KOPT-K1 (cell line): ENCODE data around the gene LRRC8B.
"Not testable (repeated sequence)": the region's sequence is repeated elsewhere in the genome, so short reads cannot be mapped to it uniquely, and the experiment has no call there.

Experiments used
- H3K27ac ChIP-seq: fragments of 200-600 bp; sonication (generic); 2 replicates; pipeline ENCODE4 v1.5.1; 2016; ENCODE audit warnings: antibody characterized with exemption, mild to moderate bottlenecking, low read depth, low read length; ENCODE audit not compliant: poor library complexity, severe bottlenecking
- H3K36me3 ChIP-seq: fragments of 200-600 bp; sonication (generic); 2 replicates; pipeline ENCODE4 v1.5.1; 2017; ENCODE audit warnings: antibody characterized with exemption, mild to moderate bottlenecking, low read length, moderate library complexity; ENCODE audit not compliant: insufficient read depth
- H3K9me3 ChIP-seq: fragments of 200-600 bp; sonication (generic); 2 replicates; pipeline ENCODE4 v1.5.1; 2017; ENCODE audit warnings: antibody characterized with exemption, low read length, mild to moderate bottlenecking; ENCODE audit not compliant: insufficient read depth, poor library complexity, severe bottlenecking

LRRC8B gene

DNA sequence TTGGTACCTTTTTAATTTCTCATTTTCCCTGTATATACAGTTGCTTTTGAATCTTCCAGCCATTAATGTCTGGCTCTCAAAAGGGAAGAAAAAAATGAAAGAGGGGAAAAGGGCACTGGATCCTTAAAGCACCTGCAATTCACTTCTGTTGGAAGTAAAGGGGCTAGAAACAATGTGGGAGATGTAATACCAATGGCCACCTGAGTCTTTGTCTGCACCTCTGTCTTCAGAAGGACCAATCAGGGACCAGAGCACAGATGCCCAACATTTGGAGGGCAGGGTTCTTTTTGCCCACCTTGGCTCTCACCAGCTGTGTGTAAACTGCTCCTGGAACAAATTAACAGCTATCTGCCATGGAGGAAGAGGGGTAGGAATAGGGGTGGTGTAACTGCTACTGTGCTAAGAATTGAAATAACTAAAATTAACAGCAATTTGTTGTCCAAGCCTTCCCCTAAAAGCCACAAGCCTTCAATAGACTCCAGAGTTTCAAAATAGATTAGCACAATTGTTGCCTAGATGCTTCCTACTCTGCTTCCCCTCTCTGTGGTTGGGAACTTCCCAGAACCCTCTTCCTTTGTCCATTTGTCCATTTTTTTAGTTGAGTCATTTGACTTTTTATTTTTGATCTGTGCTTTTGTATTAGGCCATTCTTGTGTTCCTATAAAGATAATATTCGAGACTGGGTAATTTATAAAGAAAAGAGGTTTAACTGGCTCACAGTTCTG is 11.5 kb upstream of the LRRC8B start:
- Histone ChIP-seq H3K9me3 (no peaks in the 10 kb centered on the region), H3K36me3 (no peaks in the 10 kb centered on the region), H3K27ac (no peak overlapping the region)

DNA sequence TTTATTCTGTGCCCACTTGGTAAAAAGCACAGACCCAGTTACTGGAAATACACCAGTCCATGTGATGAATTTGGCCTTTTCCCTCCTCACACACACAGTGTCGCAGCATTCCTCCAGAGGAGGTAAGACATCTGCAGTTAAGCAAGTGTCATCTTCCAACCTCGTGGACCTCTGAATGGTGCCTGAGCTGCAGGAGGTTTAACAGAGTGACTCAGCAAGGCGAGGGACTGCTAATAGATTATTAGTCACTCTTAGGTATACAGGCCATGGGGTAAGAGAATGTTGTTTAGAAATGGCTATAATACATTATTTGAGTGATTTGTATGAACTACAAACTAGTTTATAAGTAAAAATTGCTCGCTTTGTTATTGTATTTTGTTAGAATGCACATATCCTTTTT is 8.6 kb upstream of the LRRC8B start:
- H3K27ac ChIP-seq: no peak overlapping the region
- H3K9me3 ChIP-seq: no peaks in the 10 kb centered on the region
- no peaks in the 10 kb centered on the region for H3K36me3 ChIP-seq

DNA sequence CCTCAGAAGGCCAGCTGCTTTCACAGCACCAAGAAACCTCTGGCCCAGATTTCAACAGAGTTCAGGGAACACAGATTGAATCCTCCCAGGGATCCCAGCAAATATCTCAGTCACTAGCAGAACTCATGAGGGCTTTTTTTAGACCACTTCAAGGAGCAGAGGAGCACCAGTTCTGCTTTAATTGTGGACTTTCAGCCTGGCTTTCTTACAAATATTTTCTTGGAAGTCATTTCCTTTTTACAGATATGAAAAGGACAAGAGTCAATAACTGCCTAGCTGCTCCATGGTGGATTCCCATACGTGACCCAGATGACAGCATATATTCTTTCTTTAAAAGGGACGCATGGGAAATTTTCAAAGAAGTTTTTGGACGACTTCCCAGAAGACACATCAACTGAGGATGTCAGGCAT is 6.4 kb upstream of the LRRC8B start:
- no peaks in the 10 kb centered on the region for H3K9me3 ChIP-seq
- H3K27ac ChIP-seq: no peak overlapping the region
- no peaks in the 10 kb centered on the region for H3K36me3 ChIP-seq

DNA sequence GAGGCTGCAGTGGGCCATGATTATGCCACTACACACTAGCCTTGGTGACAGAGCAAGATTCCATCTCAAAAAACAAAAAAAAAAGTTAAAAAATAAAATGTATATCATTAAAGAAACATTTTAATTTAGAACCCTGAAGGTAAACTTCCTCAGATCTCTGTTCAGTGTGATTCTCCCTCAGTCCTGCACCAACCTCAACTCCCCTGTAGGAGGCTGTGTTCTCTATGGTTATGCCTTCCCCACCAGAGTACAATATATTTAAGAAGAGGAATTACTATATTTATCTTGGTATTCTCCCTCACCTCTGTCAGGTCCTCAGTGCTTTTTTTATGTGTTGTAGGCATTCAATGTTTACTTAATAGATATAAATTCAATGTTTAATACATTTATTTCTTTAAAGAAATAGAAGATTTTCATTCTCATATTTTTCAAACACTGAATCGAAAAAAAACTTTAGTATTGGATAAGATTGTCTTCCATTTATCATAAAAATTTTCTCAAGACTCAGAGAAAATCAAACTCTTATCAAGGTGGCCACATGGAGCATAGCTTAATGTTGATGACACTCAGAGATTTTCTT is 4.8 kb upstream of the LRRC8B start:
- Histone ChIP-seq H3K27ac (no peak overlapping the region), H3K36me3 (no peaks in the 10 kb centered on the region), H3K9me3 (no peaks in the 10 kb centered on the region)

GRCh38 chr1:89521977-89522376 is 2.7 kb upstream of the LRRC8B start:
- H3K27ac ChIP-seq, H3K9me3 ChIP-seq, H3K36me3 ChIP-seq: not testable (repeated sequence)

DNA sequence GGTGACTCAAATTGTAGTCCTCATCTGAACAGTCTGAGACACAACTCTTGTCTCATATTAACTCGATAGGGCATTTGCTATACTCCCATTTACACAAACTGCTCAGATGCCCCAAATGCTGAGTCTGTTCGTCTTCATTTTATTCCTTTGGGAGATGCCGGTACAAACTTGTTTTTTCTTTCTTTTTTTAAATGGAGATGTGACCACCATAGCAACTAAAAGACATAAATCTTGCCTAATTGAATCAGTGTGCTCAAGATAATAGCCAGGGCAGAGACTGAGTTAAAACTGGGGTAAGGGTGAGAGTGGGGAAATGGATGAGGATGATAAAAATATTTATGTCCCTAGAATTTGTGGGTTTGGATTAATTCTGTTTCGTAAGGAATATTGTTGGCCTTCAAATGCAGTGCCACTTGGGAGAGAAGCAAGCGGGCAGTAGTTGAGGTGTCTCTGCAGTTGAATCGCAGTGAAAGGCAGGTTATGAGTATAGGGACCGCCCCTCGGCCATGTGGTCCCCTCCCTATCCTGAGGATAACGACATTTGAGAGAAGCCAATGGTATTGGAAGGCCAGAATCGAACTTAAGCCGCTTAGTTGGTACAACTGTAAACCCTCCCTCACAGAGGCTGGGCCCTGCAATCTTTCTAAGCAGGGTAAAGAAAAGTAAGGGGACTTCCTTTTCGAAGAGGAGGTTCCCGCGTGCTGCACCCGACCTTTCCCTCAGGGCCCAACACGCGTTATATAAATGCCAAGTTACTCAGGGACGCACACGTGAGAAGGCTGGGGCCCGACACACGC is 859 bp upstream of the LRRC8B start:
- H3K9me3 ChIP-seq: no peaks in the 10 kb centered on the region
- H3K36me3 ChIP-seq: no peaks in the 10 kb centered on the region
- peak overlapping the region; percentile 54 for H3K27ac ChIP-seq

DNA sequence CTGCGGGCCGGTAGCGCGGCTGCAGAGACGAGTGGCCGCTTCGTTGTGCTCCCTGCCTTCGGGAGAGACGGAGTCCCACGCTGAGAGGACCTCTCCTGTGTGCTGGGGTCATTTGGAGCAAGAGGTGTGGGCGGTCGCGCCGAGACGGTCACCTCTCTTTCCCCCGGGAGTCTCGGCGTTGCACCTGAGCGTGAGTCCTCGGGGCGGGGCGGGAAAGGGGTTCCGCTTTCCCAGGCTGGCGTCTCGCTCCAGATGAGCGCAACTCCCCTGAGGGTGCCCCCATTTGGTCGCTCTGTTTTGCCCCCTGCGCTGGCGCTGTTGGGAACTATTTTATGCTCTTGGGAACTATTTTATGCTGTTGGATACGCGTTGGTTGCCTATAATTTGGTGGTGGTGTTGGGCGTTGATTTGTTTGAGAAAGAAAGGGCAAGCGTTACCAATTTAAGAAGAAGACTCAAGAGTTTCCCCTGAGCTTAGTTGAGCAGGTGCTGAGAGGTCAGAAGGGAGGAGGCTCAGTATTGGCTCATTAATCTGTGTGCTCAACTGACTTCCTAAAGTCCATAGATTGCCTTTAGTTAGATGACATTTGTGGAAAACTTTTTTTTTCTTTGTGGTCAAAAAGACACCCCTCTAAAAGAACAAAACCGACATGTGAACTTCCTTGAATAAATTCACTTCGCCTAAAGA is 683 bp downstream of the LRRC8B start:
- Histone ChIP-seq H3K27ac (peak overlapping the region; percentile 54), H3K36me3 (no peaks in the 10 kb centered on the region), H3K9me3 (no peaks in the 10 kb centered on the region)

DNA sequence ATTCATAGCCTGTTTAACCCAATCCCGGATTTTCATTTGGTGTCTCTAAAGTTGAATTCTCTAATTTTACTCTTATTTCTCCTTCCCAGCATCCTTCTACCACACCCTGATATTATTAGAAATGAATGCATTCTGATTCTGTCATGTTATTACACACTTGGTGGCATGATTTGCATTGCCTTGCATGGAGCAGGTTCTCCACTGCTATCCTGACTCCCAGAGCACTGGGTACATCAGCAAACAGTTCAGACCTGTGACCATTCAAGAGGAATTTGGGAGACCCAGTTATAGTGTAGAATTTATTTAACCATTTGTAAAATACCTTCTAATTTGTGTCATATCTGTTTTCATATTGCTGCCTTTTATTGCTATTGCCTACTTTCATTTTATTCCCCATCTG is 2.6 kb downstream of the LRRC8B start:
- Histone ChIP-seq H3K36me3 (no peaks in the 10 kb centered on the region), H3K27ac (no peak overlapping the region), H3K9me3 (no peaks in the 10 kb centered on the region)

DNA sequence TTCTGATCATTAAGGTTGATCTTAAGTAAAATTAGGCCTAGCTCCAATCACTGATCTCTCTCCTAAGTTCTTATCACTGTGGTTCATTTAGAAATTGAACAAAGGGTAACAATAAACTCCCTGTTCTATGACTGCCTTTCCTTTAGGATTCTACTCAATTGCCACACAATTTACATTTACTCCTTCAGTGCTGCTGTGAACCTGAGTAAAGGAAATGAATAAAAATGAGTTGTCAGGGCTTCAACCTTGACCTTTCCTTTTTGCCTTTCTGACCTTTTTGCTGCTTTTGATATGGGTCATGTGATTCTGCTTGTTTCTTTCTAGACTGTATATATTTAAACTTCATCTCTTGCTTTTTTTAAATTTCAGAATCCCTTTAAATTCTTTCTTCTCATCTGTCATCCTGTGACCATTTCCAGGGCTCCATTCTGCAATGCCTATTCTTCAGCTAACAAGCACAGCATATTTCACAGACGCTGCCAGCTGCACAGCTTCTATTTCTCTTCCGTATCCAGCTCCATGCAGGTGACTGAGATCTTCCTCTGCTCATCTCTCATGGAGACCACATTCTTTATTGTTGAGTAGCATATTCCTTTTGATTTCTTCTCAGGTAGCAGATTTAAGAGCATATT is 3.2 kb downstream of the LRRC8B start:
- Histone ChIP-seq H3K36me3 (no peaks in the 10 kb centered on the region), H3K27ac (no peak overlapping the region)

DNA sequence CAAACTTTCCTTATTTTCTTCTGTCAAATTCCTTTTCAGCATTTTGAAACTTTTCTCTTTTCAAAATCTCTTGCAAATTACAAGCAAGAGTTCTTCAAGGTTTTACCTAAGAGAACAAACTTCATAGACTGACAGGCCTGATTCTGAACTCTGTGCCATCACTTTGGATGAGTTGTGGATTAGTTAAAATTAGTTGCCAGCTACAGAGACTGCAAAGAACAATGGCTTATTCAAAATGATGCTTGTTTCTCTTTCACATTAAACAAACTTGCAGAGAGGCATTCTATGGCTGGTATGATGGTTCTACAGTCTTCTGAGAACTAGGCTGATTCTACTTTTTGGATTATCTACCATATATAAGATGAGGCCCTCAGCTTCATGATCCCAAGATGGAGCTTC is 3.8 kb downstream of the LRRC8B start:
- no peaks in the 10 kb centered on the region for H3K36me3 ChIP-seq
- no peaks in the 10 kb centered on the region for H3K9me3 ChIP-seq
- no peak overlapping the region for H3K27ac ChIP-seq

More for the DNA sequence above, 3.2 kb downstream of the LRRC8B start:
- H3K9me3 ChIP-seq: no peaks in the 10 kb centered on the region

GRCh38 chr1:89529196-89529595 is 4.6 kb downstream of the LRRC8B start:
- Histone ChIP-seq H3K9me3 (no peaks in the 10 kb centered on the region), H3K36me3 (no peaks in the 10 kb centered on the region)

DNA sequence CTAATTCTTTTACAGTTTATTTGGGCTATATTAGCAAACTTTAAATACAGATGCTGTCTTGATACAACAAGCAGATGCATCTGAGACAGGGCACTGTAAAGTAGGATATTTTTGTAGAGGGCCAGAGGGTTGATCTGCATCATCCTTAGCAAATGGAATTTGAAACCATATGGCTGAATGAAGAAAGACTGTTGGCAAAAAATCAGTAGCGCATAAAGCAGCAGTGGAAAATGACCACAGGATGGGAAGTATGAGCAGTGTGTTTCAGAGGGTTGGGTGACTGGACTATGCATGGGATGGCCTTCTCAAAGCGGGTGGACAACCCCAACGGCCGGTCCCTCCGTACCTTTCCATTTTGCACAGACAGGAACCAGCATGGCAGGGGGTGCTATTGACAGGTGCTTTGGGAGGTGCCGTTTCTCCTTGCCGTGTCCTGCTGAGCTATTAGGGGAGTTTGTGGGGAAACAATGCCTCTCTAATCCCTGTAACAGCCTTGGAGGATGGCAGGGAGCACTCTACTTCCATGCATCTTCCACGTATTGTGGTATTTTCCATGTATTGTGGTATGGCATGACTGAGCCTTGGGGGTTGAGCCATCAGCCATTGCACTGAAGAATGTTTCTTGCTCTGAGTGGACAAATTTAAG is 5.9 kb downstream of the LRRC8B start:
- H3K36me3 ChIP-seq: no peaks in the 10 kb centered on the region
- H3K9me3 ChIP-seq: no peaks in the 10 kb centered on the region
- H3K27ac ChIP-seq: no peak overlapping the region

More at GRCh38 chr1:89529196-89529595, 4.6 kb downstream of the LRRC8B start:
- no peak overlapping the region for H3K27ac ChIP-seq

DNA sequence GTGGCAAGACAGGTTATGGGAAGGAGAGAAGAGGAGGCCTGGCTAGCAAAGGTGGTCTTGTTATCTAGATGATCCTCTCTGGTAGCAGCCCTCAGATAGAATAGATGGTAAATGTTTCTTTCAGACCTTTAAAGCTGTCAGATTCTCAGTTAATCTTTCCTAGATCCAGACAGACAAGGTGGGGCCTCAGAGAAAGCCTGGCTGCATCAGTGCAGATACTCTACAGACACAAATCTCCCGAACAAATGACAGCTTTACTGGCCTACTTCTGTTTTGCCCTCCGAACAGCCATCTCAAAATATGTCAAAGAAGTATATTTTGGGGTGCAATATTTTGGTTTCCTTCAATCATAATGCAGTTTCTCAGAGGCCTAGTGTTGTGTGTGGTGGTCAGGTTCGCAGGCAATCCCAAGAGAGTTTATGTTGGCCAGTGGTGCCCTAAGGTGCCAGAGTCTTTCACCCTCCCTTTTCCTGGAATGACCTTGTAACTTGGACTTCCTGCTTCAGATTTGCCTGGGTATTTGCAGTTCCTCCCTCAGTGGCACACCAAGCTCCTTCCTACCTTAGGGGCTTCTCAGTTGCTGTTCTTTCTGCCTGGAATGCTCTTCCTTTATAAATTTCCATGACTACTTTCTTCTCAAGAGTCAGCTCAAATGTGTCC is 7.0 kb downstream of the LRRC8B start:
- H3K36me3 ChIP-seq: no peaks in the 10 kb centered on the region
- H3K9me3 ChIP-seq: no peaks in the 10 kb centered on the region
- no peak overlapping the region for H3K27ac ChIP-seq

DNA sequence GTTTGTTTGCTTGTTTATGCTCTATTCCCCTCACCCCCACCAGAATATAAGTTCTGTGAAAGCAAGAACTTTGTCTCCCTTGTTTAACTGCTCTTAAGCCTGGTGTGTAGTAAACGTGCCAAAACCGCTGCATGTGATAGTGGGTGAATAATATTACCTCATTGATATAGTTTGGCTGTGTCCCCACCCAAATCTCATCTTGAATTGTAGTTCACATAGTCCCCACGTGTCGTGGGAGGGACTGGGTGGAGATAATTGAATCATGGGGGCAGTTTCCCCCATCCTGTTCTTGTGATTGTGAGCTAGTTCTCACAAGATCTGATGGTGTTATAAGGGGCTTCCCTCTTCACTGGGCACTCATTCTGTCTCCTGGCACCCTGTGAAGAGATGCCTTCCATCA is 7.6 kb downstream of the LRRC8B start:
- no peaks in the 10 kb centered on the region for H3K9me3 ChIP-seq
- no peaks in the 10 kb centered on the region for H3K36me3 ChIP-seq
- no peak overlapping the region for H3K27ac ChIP-seq
